ENCODE results near the gene CRTC1.
"Not testable (repeated sequence)": the region's sequence is repeated elsewhere in the genome, so short reads cannot be mapped to it uniquely, and the experiment has no call there.

Gene CRTC1

DNA sequence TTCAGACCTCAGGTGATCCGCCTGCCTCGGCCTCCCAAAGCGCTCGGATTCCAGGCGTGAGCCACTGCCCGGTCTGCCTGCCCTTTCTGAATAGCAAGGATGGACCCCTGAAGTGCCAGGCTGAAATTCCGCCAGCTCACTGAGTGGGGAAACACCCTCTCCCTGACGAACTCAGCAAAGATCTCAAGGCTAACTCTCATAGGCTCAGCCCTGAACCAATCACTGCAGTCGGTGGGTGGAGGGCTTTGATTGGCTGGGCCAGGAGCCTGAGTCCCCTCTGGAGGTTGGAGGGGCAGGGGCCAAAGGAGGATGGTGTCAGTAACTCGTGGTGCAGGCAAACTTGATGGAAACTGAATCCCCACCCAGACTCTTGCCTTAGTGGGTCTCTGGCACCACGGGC is 118.9 kb downstream of the CRTC1 start:
- DNase-seq (ENCODE audit: low read depth) = no peak

DNA sequence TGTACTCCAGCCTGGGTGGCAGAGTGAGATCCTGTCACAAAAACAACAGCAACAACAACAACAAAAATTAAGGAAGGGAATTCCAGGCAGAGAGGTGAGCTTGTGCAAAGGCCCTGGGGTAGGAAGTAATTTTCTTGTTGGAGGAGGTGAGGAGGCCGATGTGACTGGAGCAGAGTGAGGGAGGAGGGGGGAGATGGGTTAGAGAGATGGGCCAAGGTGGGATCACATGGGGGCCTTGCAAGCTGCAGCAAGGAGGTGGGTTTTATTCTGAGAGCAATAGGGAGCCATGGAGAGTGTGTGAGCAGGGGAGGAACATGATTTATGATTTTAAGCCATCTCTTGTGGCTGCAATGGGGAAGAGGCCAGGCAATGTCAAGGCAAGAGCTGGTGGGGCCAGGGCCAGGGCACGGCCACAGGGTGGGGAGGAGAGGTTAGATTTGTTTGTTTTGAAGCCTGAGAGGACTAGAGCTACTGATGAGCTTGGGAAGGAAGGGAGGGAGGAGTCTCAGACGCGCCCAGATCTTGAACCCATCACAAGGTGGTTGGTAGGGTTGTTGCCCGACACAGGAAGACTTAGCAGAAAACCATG is 120.2 kb downstream of the CRTC1 start:
- no peak for DNase-seq (ENCODE audit: low read depth)

DNA sequence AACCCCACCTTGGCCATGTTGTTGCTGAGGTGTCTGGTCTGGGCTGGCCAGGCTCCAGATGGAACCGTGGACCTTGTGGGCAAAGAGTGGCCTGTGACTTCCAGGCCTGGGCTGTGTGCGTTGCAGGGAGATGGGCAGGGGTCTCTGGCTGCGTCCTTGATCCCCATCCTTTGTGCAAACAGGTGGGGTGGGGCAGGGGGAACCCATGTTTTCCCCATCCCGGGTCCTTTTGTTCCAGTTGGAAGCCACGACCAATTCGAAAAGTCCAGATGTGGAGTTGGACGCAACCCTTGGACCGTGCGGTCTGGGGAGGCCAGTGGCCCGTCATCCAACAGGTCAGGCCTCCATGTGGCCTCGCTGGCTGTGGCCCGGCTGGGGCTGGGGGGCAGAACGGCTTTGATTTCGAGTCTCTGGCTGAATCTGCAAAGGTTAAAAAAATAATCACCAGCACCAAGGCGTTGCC is 120.7 kb downstream of the CRTC1 start:
- no peak for DNase-seq (ENCODE audit: low read depth)

DNA sequence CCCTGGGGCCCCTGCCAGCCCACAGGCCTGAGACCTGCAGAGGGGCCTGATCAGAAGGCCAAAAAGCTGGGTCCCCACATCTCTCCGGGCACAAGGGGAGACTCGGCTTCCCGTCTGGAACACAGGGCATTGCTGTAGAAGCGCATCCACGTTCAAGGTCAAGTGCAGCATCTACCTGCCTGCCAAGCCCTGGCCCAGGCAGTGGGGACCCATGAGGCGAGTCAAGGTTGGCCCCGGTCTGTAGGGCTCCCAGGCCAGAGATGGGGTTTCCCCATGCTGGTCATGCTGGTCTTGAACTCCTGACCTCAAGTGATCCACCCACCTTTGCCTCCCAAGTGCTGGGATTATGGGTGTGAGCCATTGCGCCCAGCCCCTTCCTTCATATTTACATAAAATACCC is 121.2 kb downstream of the CRTC1 start:
- DNase-seq (ENCODE audit: low read depth) = no peak

DNA sequence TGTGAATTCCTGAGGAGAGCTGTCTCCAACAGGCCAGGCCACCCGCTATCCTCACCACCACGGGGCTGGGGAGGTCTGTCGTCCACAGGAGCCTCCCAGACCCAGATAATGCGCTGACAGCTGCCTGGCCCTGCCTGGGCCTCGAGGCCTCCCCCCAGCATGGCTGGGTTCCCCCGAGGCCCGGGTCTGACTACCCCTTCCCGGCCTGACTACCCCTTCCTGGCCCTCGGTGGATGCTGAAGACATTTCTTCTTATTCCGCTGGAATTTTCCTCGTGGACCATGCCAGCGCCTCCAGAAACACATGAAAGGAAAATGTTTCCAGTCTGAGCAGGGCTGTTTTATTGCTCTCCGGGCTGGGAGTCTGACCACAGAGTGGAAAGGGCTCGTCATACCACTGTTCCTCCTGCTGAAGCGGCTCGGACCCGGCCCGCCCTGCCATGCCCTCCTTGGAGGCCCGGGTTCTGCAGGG is 124.4 kb downstream of the CRTC1 start:
- no peak for DNase-seq (ENCODE audit: low read depth)

DNA sequence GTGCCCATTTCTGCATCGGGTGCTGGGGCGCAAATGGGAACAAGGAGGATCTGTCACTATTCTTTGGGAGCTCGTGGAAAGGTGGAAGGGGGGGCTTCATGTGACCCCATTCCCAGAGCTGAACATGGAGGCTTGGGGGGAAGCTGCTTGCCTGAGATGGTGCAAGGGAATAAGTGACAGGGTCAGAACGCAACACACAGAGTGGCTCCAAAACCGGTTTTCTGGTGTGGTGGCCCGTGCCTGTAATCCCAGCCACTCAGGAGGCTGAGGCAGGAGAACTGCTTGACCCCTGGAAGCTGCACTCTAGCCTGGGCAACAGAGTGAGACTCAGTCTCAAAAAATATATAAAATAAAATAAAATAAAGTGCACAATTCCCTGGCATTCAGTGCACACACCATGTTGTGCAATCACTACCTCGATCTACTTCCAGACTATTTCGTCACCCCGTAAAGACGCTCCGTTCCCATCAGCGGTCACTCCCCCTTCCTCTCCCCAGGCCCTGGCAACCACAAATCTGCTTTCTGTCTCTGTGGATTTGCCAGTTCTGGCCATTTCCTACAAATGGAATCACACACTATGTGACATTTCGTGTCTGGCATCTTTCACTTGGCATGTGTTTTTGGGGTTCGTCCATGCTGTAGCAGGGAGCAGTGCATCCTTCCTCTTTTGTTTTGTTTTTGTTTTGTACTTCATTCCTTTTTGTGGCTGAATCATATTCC is 125.8 kb downstream of the CRTC1 start:
- no peak for DNase-seq (ENCODE audit: low read depth)

DNA sequence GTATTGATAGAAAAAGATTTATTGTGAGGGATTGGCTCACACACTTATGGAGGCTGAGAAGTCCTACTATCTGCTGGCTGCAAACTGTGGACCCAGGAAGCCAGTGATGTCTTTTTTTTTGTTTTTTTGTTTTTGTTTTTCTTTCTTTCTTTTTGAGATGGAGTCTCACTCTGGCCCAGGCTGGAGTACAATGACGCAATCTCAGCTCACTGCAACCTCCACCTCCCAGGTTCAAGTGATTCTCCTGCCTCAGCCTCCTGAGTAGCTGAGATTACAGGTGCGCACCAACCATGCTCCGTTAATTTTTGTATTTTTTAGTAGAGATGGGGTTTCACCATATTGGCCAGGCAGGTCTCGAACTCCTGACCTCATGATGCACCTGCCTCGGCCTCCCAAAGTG is 128.2 kb downstream of the CRTC1 start:
- not testable (repeated sequence) for DNase-seq (ENCODE audit: low read depth)

DNA sequence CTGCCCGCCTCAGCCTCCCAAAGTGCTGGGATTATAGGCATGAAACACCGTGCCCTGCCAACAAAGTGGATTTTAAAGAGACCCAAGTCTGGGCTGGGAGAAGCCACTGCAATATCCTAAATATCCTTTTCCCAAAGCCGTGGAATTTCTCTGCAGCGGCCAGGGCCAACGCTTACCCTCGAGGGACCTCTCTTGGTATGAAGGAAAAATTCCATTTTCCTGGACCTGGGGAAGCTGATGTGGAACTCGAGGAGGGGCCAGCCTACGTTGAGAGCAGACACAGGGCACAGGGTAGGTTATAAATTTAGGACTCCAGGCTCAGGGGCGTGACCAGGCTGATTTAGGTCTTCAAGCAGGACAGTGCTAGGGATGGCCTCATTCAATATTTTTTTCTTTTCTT is 130.6 kb downstream of the CRTC1 start:
- DNase-seq (ENCODE audit: low read depth) = no peak

DNA sequence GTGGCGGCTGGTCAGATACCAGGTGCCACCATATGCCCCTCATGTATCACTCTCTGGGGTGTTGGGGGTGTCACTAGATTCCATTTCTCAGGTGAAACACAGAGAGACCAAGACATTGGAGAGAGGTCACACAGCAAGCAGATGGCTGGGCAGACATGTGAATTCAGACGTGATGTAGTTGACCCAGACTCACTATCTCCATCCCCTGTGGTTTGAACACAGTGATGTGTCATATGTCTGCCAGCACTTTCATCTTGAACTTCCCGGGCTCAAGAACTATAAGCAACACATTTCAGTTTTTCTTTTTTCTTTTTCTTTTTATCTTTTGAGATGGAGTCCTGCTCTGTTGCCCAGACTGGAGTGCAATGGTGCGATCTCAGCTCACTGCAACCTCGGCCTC is 132.2 kb downstream of the CRTC1 start:
- DNase-seq (ENCODE audit: low read depth) = no peak

DNA sequence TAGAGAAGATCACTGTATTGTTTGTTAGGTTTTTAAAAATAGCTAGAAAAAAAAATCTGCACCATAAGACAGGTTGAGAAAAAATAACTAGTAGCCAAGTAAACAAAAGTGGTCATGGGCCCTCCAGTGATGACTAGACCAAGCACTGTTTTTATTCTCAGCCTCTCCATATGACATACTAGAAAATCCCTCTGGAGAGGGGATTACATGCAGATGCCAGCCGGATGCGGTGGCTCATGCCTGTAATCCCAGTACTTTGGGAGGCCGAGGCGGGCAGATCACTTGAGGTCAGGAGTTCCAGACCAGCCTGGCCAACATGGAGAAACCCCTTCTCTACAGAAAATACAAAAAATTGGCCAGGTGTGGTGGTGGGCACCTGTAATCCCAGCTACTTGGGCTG is 133.2 kb downstream of the CRTC1 start:
- DNase-seq (ENCODE audit: low read depth) = not testable (repeated sequence)

DNA sequence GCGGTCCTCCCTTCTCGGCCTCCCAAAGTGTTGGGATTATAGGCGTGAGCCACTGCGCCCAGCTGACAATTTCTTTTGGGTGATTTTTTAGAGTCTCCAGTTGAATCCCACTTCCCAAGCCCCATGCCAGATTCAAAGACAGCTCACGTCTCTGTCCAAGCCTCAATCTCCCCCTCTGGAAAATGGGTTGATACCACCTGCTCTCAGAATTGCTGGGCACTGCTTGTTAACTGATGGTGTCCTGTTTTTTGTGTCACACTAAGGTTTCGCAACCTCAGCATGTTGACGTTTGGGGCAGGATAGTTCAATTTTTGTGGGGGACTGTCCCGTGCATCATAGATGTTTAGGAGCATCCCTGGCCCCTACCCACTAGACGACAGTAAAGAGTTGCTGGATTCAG is 134.1 kb downstream of the CRTC1 start:
- DNase-seq (ENCODE audit: low read depth) = no peak

DNA sequence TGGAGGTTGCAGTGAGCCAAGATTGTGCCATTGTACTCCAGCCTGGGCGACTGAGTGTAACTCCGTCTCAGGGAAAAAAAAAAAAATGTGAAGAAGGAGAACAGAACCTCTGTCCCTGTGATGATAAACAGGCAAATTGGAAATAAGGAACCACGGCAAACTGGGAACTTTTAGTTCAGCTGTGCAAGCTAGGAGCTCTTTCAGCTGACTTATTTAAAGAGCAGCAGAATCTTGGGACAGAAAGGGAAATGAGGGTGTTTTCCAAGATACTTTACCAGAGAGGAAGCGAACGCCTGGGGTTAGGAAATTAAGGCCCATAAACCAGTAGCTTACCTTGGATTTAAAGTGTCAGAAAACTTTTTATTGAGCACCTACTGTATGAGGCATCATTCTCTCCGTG is 145.3 kb downstream of the CRTC1 start:
- DNase-seq (ENCODE audit: low read depth) = no peak

DNA sequence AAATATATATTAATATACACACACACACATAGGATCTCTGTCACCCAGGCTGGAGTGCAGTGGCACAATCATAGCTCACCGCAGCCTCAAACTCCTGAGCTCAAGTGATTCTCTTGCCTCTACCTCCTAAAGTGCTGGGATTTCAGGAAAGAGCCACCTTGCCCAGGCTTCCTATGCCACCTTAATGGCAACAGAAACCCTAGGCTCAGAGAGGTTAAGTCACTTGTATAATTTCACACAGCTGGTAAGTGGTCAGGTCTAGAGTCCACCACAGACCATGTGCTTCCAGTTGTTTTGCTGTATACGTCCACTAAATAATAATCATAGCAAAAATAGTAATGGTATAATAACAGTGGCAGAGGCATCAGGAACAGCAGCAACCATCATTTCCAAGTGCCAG is 147.0 kb downstream of the CRTC1 start:
- DNase-seq (ENCODE audit: low read depth) = no peak

DNA sequence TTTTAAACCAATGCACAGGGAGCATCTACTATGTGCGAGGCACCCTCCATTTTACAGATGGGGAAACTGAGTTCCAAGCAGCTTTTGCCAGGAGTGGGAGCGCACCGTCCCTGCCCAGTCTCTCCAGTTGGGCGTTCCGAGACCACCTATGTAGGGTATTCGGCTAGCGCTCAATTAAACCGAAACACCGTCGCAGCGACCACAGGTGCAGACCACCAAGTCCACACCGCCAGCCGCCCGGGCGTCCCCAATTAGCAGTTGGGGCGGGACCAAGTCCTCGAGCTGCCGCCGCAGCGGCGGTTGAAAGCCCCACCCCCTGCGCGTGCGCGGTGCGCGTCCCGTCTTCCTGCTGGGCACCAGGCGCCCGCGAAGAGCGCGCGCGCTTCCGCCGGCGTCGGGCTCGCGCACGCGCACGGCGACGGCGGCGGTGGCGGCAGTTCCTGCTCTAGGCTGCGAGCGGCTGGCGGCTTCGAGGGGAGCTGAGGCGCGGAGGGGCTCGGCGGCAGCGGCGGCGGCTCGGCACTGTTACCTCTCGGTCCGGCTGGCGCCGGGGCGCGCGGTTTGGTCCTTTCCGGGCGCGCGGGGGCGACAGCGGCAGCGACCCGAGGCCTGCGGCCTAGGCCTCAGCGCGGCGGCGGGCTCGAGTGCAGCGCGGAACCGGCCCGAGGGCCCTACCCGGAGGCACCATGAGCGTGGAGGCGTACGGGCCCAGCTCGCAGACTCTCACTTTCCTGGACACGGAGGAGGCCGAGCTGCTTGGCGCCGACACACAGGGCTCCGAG is 148.2 kb downstream of the CRTC1 start, which contains the start of gene UPF1:
UPF1 (plus strand) TSS at position 436 of the 782 bp plus-strand sequence; CDS start at position 687, 251 bp downstream.
- peak; percentile 93 for DNase-seq (ENCODE audit: low read depth)

All from stimulated activated CD8-positive, alpha-beta memory T cell treated with anti-CD3 and anti-CD28 coated beads, Interleukin-12 subunit alpha, Interleukin-12 subunit beta, amount 100 ng/mL, for 4 hours (primary cell).